Neuronal stem cell (in vitro differentiated cells): ENCODE results near the gene SERPINB12.
A peak's percentile ranks its signal among the peaks of the same experiment; 100 is the strongest.

ENCODE experiments used
- DNase-seq: peaks from one replicate; pipeline ENCODE4 v3.0.0-alpha.2; 2013; ENCODE audit warnings: low spot score
- H2AFZ ChIP-seq: one replicate; pipeline ENCODE4 v1.6.1; 2013; ENCODE audit warnings: mild to moderate bottlenecking, low read length, inconsistent platforms
- H2AK5ac ChIP-seq: 2 replicates; pipeline ENCODE4 v1.6.1; 2013; ENCODE audit warnings: low read depth, mild to moderate bottlenecking, inconsistent platforms, low read length, moderate library complexity, mixed read lengths
- H2BK120ac ChIP-seq: 2 replicates; pipeline ENCODE4 v1.6.1; 2013; ENCODE audit warnings: low read depth, mild to moderate bottlenecking, inconsistent platforms, low read length, moderate library complexity, mixed read lengths
- H2BK12ac ChIP-seq: one replicate; pipeline ENCODE4 v1.6.1; 2013; ENCODE audit warnings: low read length, inconsistent platforms
- H2BK15ac ChIP-seq: 2 replicates; pipeline ENCODE4 v1.6.1; 2013; ENCODE audit warnings: mild to moderate bottlenecking, low read length, inconsistent platforms, mixed read lengths
- H2BK5ac ChIP-seq: one replicate; pipeline ENCODE4 v1.6.1; 2013; ENCODE audit warnings: inconsistent platforms, mild to moderate bottlenecking, low read length, moderate library complexity
- H3K14ac ChIP-seq: one replicate; pipeline ENCODE4 v1.6.1; 2013; ENCODE audit warnings: low read length, inconsistent platforms
- H3K18ac ChIP-seq: 2 replicates; pipeline ENCODE4 v1.6.1; 2013; ENCODE audit warnings: low read length, inconsistent platforms
- H3K23ac ChIP-seq: 2 replicates; pipeline ENCODE4 v1.6.1; 2013; ENCODE audit warnings: low read depth, mild to moderate bottlenecking, mixed read lengths, low read length, inconsistent platforms; ENCODE audit not compliant: poor library complexity
- H3K27ac ChIP-seq: replicated peaks from 3 replicates; pipeline ENCODE4 v1.5.1; 2013; ENCODE audit warnings: low read length, inconsistent platforms
- H3K27me3 ChIP-seq, 3 experiments: 2 replicates each; pipeline ENCODE4 v1.6.1; 2013; ENCODE audit warnings: low read length in 3 of 3, mild to moderate bottlenecking in 2 of 3, inconsistent platforms in 1 of 3, low read depth in 1 of 3, mixed read lengths in 1 of 3, moderate library complexity in 1 of 3; ENCODE audit not compliant: control insufficient read depth in 3 of 3, insufficient read depth in 3 of 3
- H3K36me3 ChIP-seq, 2 donors: replicated peaks in 1 of 2; 2 replicates each; pipeline ENCODE4 v1.6.1; 2013; ENCODE audit warnings: low read length in 2 of 2; ENCODE audit not compliant: control insufficient read depth in 2 of 2, insufficient read depth in 2 of 2
- H3K4ac ChIP-seq: 2 replicates; pipeline ENCODE4 v1.6.1; 2013; ENCODE audit warnings: inconsistent platforms, mild to moderate bottlenecking, low read length, moderate library complexity
- H3K4me1 ChIP-seq, 2 donors: 1 replicate in 1 of 2; 2 replicates in 1 of 2; pipeline ENCODE4 v1.6.1; 2013; ENCODE audit warnings: low read length in 2 of 2, low read depth in 1 of 2; ENCODE audit not compliant: control insufficient read depth in 2 of 2, insufficient read depth in 1 of 2
- H3K4me2 ChIP-seq: one replicate; pipeline ENCODE4 v1.6.1; 2013; ENCODE audit warnings: mild to moderate bottlenecking, low read length, inconsistent platforms; ENCODE audit not compliant: insufficient read depth, poor library complexity, severe bottlenecking
- H3K4me3 ChIP-seq, 2 donors: 2 replicates each; pipeline ENCODE4 v1.5.1; 2013; ENCODE audit warnings: low read length in 2 of 2, mild to moderate bottlenecking in 2 of 2, inconsistent platforms in 1 of 2, moderate library complexity in 1 of 2
- H3K79me1 ChIP-seq: one replicate; pipeline ENCODE4 v1.6.1; 2013; ENCODE audit warnings: low read depth, mild to moderate bottlenecking, inconsistent platforms, low read length, moderate library complexity
- H3K9ac ChIP-seq: one replicate; pipeline ENCODE4 v1.6.1; 2013; ENCODE audit warnings: mild to moderate bottlenecking, low read depth, low read length, inconsistent platforms; ENCODE audit not compliant: poor library complexity
- H3K9me3 ChIP-seq, 2 donors: replicated peaks in 1 of 2; 2 replicates each; pipeline versions ENCODE3 to v1.6.1; 2013; ENCODE audit warnings: low read length in 2 of 2, mild to moderate bottlenecking in 2 of 2, inconsistent platforms in 1 of 2, low read depth in 1 of 2, mixed read lengths in 1 of 2, moderate library complexity in 1 of 2; ENCODE audit not compliant: control insufficient read depth in 2 of 2, insufficient read depth in 1 of 2
- H4K8ac ChIP-seq: one replicate; pipeline ENCODE4 v1.6.1; 2013; ENCODE audit warnings: low read depth, mild to moderate bottlenecking, inconsistent platforms, low read length, moderate library complexity
- H4K91ac ChIP-seq: one replicate; pipeline ENCODE4 v1.6.1; 2013; ENCODE audit warnings: low read length, low read depth, mild to moderate bottlenecking, inconsistent platforms; ENCODE audit not compliant: poor library complexity
- WGBS, 2 donors: extraction: QIAGEN DNeasy Blood & Tissue Kit; methylation state at CpG; one replicate each; pipeline ENCODE4 v1.1.7; 2013; ENCODE audit warnings: missing lambda C conversion rate in 2 of 2, mixed read lengths in 1 of 2; ENCODE audit not compliant: insufficient read length in 2 of 2, insufficient replicate concordance in 1 of 2; ENCODE audit errors: extremely low coverage in 2 of 2; 5-methylcytosine and 5-hydroxymethylcytosine counted together

The SERPINB12 gene

DNA sequence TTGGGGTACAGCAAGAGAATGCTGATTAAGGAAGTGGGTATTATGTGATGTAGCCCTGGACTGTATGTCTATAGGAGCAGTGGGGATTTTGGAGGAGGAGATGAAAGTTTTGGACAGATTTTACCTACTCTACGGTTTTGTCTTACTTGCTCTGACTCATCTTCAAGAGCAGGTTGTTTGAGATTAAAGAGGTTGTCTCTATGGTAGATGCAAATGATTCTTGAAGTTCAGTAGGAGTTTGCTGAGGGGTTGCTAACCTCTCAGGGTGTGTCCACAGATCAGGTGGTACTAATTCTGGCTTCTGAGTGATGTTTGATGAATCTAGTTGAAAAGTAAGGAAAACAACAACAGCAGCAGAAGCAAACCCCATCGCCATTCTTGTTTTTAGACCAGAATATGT is 9.7 kb upstream of the SERPINB12 start:
- no peak overlapping the region for H2BK120ac ChIP-seq
- H3K36me3 ChIP-seq, result no peaks in the 10 kb centered on the region
- no CpG with 5 or more reads among the region's 2 CpGs for WGBS, 2 donors
- H2AK5ac ChIP-seq, result no peak overlapping the region
- DNase-seq, result no peak
- H3K4me1 ChIP-seq, result no peaks in the 10 kb centered on the region
- H2BK5ac ChIP-seq, result no peak overlapping the region
- H3K18ac ChIP-seq, result no peak overlapping the region
- H4K8ac ChIP-seq, result no peak overlapping the region
- H3K14ac ChIP-seq, result no peak overlapping the region
- no peak overlapping the region for H2BK12ac ChIP-seq
- no peak overlapping the region for H2BK15ac ChIP-seq
- peaks cover 2 to 3% of the 10 kb centered on the region in 2 donors for H3K9me3 ChIP-seq
- no peak overlapping the region for H3K9ac ChIP-seq
- H3K27me3 ChIP-seq, result no peaks in the 10 kb centered on the region
- H3K4me3 ChIP-seq, result no peak overlapping the region
- H3K79me1 ChIP-seq, result no peaks in the 10 kb centered on the region
- no peak overlapping the region for H3K23ac ChIP-seq
- H3K4me2 ChIP-seq, result no peak overlapping the region
- H3K4ac ChIP-seq, result no peak overlapping the region
- H2AFZ ChIP-seq, result no peak overlapping the region
- H4K91ac ChIP-seq, result no peak overlapping the region
- no peak overlapping the region for H3K27ac ChIP-seq

DNA sequence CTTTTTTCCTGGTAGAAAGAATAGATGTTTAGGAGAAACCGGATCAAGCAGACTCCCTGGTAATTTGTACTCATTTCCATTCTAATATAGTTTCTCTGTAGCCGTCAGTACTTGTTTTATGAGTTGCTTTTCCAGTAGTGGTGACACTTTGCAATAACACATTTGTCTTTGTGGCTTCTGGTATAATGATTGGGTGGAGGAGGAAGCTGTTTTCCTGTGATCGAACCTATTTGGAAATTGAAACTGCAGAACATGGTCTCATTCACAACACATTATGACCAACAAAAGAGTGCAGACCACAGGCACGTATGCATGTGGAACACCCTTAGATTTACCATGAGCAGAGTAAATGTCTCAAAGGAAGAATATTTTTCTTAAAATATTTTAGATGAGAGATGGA is 7.6 kb upstream of the SERPINB12 start:
- Histone ChIP-seq H3K9me3 (peaks cover 3 to 6% of the 10 kb centered on the region in 2 donors), H2BK120ac (no peak overlapping the region), H3K14ac (no peak overlapping the region), H3K4ac (no peak overlapping the region), H3K9ac (no peak overlapping the region), H3K79me1 (no peaks in the 10 kb centered on the region), H3K27me3 (no peaks in the 10 kb centered on the region), H3K4me3 (no peak overlapping the region), H4K91ac (no peak overlapping the region), H2BK12ac (no peak overlapping the region), H3K36me3 (no peaks in the 10 kb centered on the region), H3K18ac (no peak overlapping the region), H2AFZ (peak overlapping the region; percentile 66), H3K4me2 (no peak overlapping the region), H2AK5ac (no peak overlapping the region), H2BK5ac (no peak overlapping the region), H2BK15ac (no peak overlapping the region), H3K23ac (no peak overlapping the region), H4K8ac (no peak overlapping the region), H3K27ac (no peak overlapping the region), H3K4me1 (peaks cover 1 to 7% of the 10 kb centered on the region in 2 donors)
- WGBS, 2 donors, result no CpG with 5 or more reads among the region's 4 CpGs
- DNase-seq, result no peak

DNA sequence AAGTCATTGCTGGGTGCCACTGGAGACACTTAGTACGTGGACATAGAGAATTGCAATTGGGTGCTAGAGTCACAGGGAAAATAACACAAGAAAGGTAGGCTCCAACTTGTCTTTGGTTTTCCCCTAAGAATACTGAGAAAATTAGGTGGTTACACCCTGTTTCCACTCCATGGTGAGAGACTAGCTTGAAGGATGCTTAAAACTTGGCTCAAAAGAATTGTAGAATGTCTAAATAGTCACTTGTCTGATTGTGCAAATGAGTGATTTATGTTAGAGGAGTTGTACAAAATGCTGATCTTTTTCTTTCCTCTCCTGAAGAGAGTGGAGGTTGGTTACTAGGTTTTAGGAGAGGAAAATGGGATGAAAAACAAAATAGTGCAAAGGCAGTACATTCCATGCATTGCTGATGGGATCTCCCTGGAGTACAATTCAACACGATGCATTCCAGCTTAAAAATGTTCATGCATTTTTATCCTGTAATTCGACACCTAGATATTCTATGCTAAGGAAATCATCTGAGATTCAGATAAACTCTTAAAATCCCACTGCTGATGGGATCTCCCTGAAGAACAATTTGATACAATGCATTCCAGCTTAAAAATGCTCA is 2.2 kb upstream of the SERPINB12 start:
- Histone ChIP-seq H3K4me2 (no peak overlapping the region), H2AK5ac (no peak overlapping the region), H3K4me1 (peaks cover 4 to 20% of the 10 kb centered on the region in 2 donors), H2AFZ (peak overlapping the region; percentile 4), H4K91ac (no peak overlapping the region), H2BK12ac (no peak overlapping the region), H3K9ac (no peak overlapping the region), H3K4me3 (no peak overlapping the region), H3K36me3 (no peaks in the 10 kb centered on the region), H2BK120ac (no peak overlapping the region), H2BK5ac (no peak overlapping the region), H3K4ac (no peak overlapping the region), H2BK15ac (no peak overlapping the region), H3K18ac (no peak overlapping the region), H3K27ac (peak overlapping the region; percentile 53), H3K14ac (no peak overlapping the region), H3K27me3 (no peaks in the 10 kb centered on the region), H3K23ac (no peak overlapping the region), H4K8ac (no peak overlapping the region), H3K9me3 (peaks cover 3 to 6% of the 10 kb centered on the region in 2 donors), H3K79me1 (no peaks in the 10 kb centered on the region)
- WGBS, 2 donors, result no CpG with 5 or more reads among the region's 3 CpGs
- peak; percentile 30 for DNase-seq

DNA sequence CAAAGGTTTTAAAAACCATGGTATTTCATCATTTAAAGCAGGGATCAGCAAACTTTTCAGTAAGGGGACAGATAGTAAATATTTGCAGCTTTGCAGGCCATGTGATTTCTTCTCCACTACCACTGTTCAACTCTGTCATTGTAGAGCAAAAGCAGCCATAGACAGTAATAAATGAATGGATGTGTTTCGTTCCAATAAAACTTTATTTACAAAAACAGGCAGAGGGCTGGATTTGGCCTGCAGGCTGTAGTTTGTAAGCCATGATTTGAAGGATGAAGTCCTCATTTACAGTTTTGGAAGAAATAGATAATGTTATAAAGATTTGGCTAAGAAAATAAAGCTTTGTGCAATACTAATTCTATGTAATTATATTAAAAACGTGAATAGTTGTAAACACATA is 1.8 kb downstream of the SERPINB12 start:
- Histone ChIP-seq H3K4me2 (no peak overlapping the region), H3K14ac (no peak overlapping the region), H3K27me3 (no peaks in the 10 kb centered on the region), H2BK15ac (no peak overlapping the region), H3K79me1 (no peaks in the 10 kb centered on the region), H3K4me3 (no peak overlapping the region), H3K23ac (no peak overlapping the region), H3K9me3 (no peaks in the 10 kb centered on the region), H3K27ac (no peak overlapping the region), H4K8ac (no peak overlapping the region), H2BK12ac (no peak overlapping the region), H3K4me1 (peaks cover 4 to 20% of the 10 kb centered on the region in 2 donors), H3K9ac (no peak overlapping the region), H2BK120ac (no peak overlapping the region), H3K4ac (no peak overlapping the region), H2AK5ac (no peak overlapping the region), H3K18ac (no peak overlapping the region), H4K91ac (no peak overlapping the region), H3K36me3 (no peaks in the 10 kb centered on the region), H2BK5ac (no peak overlapping the region), H2AFZ (peak overlapping the region; percentile 36)
- no CpG with 5 or more reads among the region's 2 CpGs for WGBS, 2 donors
- DNase-seq, result no peak
